Panc1 (cell line): ENCODE measurements around the gene HAUS8. TPM values are rescaled to one million over a fixed set of nuclear protein-coding genes. Genes with fewer than 3 reads are reported as not detected.

Source experiments
- ATAC-seq: fragments of 200-7000 bp; cut with Tn5 transposase; 2 replicates; pipeline ENCODE4 v1.9.1; 2020; ENCODE audit warnings: mild to moderate bottlenecking, moderate library complexity
- BruUV-seq: library from RNA; stranded (reverse); fragments of 400-500 nt; replicated peaks from 2 replicates; lab custom pipeline; 2021; lab: Mats Ljungman, UMichigan
- CTCF ChIA-PET: fragments of 300-600 bp; sonication (Branson Sonifier 250); formaldehyde crosslinking; loops from one replicate; lab custom pipeline; 2022; ENCODE audit warnings: antibody characterized with exemption; lab: Charles Lee
- POLR2A ChIA-PET: fragments of 300-600 bp; sonication (Branson Sonifier 250); formaldehyde crosslinking; loops from one replicate; lab custom pipeline; 2022; ENCODE audit warnings: antibody characterized with exemption; lab: Charles Lee
- DNase-seq: peaks from one replicate; pipeline ENCODE4 v3.0.0-alpha.2; 2010; ENCODE audit warnings: low read depth, low spot score
- H3K27ac ChIP-seq: 2 replicates; pipeline ENCODE4 v1.5.1; 2011; ENCODE audit warnings: mild to moderate bottlenecking, low read length, inconsistent platforms
- H3K27me3 ChIP-seq: fragments of 200-500 bp; sonication (Bioruptor generic); 2 replicates; pipeline ENCODE4 v1.6.0; 2014; ENCODE audit warnings: low read length, inconsistent platforms; ENCODE audit not compliant: control insufficient read depth, insufficient read depth
- H3K36me3 ChIP-seq: fragments of 200-500 bp; sonication (Bioruptor generic); 2 replicates; pipeline ENCODE4 v1.5.1; 2014; ENCODE audit warnings: inconsistent platforms, mild to moderate bottlenecking, low read length, moderate library complexity; ENCODE audit not compliant: control insufficient read depth, insufficient read depth
- H3K4me1 ChIP-seq: 2 replicates; pipeline ENCODE4 v1.5.1; 2011; ENCODE audit warnings: inconsistent platforms, mild to moderate bottlenecking, low read length, moderate library complexity; ENCODE audit not compliant: control insufficient read depth, insufficient read depth
- H3K4me3 ChIP-seq, 2 experiments: 2 replicates each; pipeline ENCODE4 v1.5.1; 2011 to 2012; ENCODE audit warnings: low read depth in 2 of 2, low read length in 2 of 2, mild to moderate bottlenecking in 2 of 2, inconsistent platforms in 1 of 2, moderate library complexity in 1 of 2
- H3K9me3 ChIP-seq: fragments of 200-500 bp; sonication (Bioruptor generic); 2 replicates; pipeline ENCODE4 v1.5.1; 2014; ENCODE audit warnings: low read depth, mild to moderate bottlenecking, inconsistent platforms, low read length, moderate library complexity; ENCODE audit not compliant: control insufficient read depth, insufficient read depth
- POLR2AphosphoS5 ChIP-seq: IDR thresholded peaks from 2 replicates; pipeline ENCODE4 v1.6.1; 2012; ENCODE audit warnings: mild to moderate bottlenecking, low read depth, low read length, moderate library complexity
- SIN3A ChIP-seq: IDR thresholded peaks from 2 replicates; pipeline ENCODE4 v1.6.1; 2012; ENCODE audit warnings: low read depth, mild to moderate bottlenecking, low read length, moderate library complexity, borderline replicate concordance; ENCODE audit not compliant: insufficient read depth
- TCF7L2 ChIP-seq: IDR thresholded peaks from 2 replicates; pipeline ENCODE4 v1.6.1; 2011; ENCODE audit warnings: mild to moderate bottlenecking, low read depth, low read length, inconsistent platforms
- in situ Hi-C: cut with HindIII; loops from 2 replicates; pipeline ENCODE4 v1.10.0; 2016; ENCODE audit warnings: low sequenced_read_pairs, low pct_unique_long_range_greater_than_20kb
- intact Hi-C: fragments of 100-400 bp; cut with micrococcal nuclease; formaldehyde crosslinking; loops from one replicate; pipeline ENCODE4 v1.10.0; 2022; ENCODE audit not compliant: unreplicated experiment
- total RNA-seq: library from RNA; stranded (reverse); gene quantifications from one replicate; pipeline ENCODE4 v1.2.1, GENCODE V29; 2021; ENCODE audit not compliant: unreplicated experiment
- TF ChIP-seq, protein P1 (sequence below), 2 experiments: IDR thresholded peaks; 2 replicates each; pipeline ENCODE4 v1.6.1; 2011 to 2012; ENCODE audit warnings: low read depth in 2 of 2, control low read depth in 1 of 2, low read length in 1 of 2, mild to moderate bottlenecking in 1 of 2, moderate library complexity in 1 of 2; ENCODE audit not compliant: insufficient read depth in 1 of 2
- TF ChIP-seq, protein P2 (sequence below): fragments of 450-650 bp; IDR thresholded peaks from 2 replicates; pipeline ENCODE4 v1.5.1; 2017; ENCODE audit warnings: mild to moderate bottlenecking

The HAUS8 gene
- total RNA-seq, 1 experiment from 2014 or later: 18.2 TPM

- Histone ChIP-seq H3K9me3 (no peaks in the 10 kb centered on the region), H3K27me3 (no peaks in the 10 kb centered on the region), H3K36me3 (no peaks in the 10 kb centered on the region), H3K4me3 (no peak overlapping the region), H3K4me1 (no peaks in the 10 kb centered on the region), H3K27ac (no peak overlapping the region)
- ATAC-seq: peak; percentile 49; the same call in 1 of the 2 replicates
- intact Hi-C loops: no loop called here
- no TSS peak for BruUV-seq
- POLR2A ChIA-PET: no interaction called here
- in situ Hi-C loops: no loop called here
- DNase-seq: no peak
- CTCF ChIA-PET: no interaction called here
- no peak for TF ChIP-seq POLR2AphosphoS5
- no peak for TF ChIP-seq SIN3A
- TF ChIP-seq TCF7L2: no peak
- TF ChIP-seq, protein P1, sequence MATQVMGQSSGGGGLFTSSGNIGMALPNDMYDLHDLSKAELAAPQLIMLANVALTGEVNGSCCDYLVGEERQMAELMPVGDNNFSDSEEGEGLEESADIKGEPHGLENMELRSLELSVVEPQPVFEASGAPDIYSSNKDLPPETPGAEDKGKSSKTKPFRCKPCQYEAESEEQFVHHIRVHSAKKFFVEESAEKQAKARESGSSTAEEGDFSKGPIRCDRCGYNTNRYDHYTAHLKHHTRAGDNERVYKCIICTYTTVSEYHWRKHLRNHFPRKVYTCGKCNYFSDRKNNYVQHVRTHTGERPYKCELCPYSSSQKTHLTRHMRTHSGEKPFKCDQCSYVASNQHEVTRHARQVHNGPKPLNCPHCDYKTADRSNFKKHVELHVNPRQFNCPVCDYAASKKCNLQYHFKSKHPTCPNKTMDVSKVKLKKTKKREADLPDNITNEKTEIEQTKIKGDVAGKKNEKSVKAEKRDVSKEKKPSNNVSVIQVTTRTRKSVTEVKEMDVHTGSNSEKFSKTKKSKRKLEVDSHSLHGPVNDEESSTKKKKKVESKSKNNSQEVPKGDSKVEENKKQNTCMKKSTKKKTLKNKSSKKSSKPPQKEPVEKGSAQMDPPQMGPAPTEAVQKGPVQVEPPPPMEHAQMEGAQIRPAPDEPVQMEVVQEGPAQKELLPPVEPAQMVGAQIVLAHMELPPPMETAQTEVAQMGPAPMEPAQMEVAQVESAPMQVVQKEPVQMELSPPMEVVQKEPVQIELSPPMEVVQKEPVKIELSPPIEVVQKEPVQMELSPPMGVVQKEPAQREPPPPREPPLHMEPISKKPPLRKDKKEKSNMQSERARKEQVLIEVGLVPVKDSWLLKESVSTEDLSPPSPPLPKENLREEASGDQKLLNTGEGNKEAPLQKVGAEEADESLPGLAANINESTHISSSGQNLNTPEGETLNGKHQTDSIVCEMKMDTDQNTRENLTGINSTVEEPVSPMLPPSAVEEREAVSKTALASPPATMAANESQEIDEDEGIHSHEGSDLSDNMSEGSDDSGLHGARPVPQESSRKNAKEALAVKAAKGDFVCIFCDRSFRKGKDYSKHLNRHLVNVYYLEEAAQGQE (IDR thresholded peaks at IDR 0.05; ENCODE audit: insufficient read depth in 1 of 2, low read depth in 2 of 2, low read length in 1 of 2): no peak
- TF ChIP-seq, protein P2, sequence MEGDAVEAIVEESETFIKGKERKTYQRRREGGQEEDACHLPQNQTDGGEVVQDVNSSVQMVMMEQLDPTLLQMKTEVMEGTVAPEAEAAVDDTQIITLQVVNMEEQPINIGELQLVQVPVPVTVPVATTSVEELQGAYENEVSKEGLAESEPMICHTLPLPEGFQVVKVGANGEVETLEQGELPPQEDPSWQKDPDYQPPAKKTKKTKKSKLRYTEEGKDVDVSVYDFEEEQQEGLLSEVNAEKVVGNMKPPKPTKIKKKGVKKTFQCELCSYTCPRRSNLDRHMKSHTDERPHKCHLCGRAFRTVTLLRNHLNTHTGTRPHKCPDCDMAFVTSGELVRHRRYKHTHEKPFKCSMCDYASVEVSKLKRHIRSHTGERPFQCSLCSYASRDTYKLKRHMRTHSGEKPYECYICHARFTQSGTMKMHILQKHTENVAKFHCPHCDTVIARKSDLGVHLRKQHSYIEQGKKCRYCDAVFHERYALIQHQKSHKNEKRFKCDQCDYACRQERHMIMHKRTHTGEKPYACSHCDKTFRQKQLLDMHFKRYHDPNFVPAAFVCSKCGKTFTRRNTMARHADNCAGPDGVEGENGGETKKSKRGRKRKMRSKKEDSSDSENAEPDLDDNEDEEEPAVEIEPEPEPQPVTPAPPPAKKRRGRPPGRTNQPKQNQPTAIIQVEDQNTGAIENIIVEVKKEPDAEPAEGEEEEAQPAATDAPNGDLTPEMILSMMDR: no peak
Observed at GRCh38 chr19:17027535-17027975, 47.7 kb downstream of the HAUS8 start.

GRCh38 chr19:17026706-17027534 is 48.3 kb downstream of the HAUS8 start, which contains the start of gene CPAMD8:
CPAMD8 (minus strand) TSS chr19:17026810; CDS start chr19:17026642, 168 bp downstream.
- TF ChIP-seq SIN3A: no peak
- TF ChIP-seq, protein P1 (IDR thresholded peaks at IDR 0.05; ENCODE audit: insufficient read depth in 1 of 2, low read depth in 2 of 2, low read length in 1 of 2): no peak
- TF ChIP-seq TCF7L2: no peak
- TF ChIP-seq, protein P2: no peak
- TF ChIP-seq POLR2AphosphoS5: no peak
- Histone ChIP-seq H3K27me3 (no peaks in the 10 kb centered on the region), H3K4me1 (no peaks in the 10 kb centered on the region), H3K9me3 (no peaks in the 10 kb centered on the region), H3K4me3 (peak within 1 kb of the TSS; percentile 7 to 30; a peak in 2 of 4 replicates), H3K27ac (no peak within 1 kb of the TSS), H3K36me3 (no peaks in the 10 kb centered on the region)
- CTCF ChIA-PET: no interaction called here
- peak; percentile 43; the same call in 1 of the 2 replicates for ATAC-seq
- no TSS peak for BruUV-seq
- POLR2A ChIA-PET: no interaction called here
- intact Hi-C loops (no loop called here), in situ Hi-C loops (no loop called here)
- DNase-seq: no peak
